ENCODE measurements around the gene WLS. TPM values are rescaled to one million over a fixed set of nuclear protein-coding genes. Genes with fewer than 3 reads are reported as not detected.

WLS gene
- polyA plus RNA-seq, 1 experiment, result 28.4 TPM

DNA sequence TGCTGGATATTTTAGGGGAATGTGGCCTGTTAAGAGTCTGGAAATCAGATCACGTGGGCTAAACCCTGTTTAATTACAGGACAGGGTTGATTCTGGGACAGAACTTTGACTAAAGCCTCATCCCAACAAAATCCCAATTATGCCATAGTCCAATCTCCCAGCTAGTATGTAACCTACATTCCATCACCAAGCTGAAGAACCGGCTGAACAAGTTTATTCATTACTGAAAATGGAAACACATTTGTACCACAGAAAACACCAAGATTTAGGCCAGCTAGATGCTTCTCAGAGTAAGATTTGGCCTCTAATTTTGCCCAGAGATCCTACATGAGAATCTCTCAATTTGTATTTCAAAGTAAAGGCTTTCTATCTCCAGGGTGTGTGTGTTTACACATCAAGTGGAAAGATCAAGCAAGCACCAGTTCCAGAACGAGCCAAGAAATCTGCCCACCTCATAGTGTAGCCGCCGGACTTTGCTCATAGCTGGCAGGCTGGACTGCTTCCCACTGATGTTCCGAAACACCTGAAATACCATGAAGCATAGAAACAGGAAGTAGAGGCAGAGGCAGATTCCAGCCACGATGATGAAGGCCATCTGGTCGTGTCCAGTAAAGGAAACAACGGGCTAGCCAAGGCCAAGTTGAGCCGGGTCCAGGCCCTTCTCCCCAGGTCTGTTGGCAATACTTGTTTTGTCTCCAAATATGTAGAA is 86.8 kb downstream of the WLS start:
- ChIA-PET CTCF (no interaction called here), POLR2A (no interaction called here)
- Histone ChIP-seq H3K27me3 (ENCODE audit: control insufficient read depth, insufficient read depth, low read length) (no peaks in the 10 kb centered on the region), H3K4me3 (ENCODE audit: low read depth, low read length) (no peak overlapping the region), H3K36me3 (ENCODE audit: control insufficient read depth, insufficient read depth, low read length) (peaks cover 3% of the 10 kb centered on the region)
- TF ChIP-seq, protein P1, sequence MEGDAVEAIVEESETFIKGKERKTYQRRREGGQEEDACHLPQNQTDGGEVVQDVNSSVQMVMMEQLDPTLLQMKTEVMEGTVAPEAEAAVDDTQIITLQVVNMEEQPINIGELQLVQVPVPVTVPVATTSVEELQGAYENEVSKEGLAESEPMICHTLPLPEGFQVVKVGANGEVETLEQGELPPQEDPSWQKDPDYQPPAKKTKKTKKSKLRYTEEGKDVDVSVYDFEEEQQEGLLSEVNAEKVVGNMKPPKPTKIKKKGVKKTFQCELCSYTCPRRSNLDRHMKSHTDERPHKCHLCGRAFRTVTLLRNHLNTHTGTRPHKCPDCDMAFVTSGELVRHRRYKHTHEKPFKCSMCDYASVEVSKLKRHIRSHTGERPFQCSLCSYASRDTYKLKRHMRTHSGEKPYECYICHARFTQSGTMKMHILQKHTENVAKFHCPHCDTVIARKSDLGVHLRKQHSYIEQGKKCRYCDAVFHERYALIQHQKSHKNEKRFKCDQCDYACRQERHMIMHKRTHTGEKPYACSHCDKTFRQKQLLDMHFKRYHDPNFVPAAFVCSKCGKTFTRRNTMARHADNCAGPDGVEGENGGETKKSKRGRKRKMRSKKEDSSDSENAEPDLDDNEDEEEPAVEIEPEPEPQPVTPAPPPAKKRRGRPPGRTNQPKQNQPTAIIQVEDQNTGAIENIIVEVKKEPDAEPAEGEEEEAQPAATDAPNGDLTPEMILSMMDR (IDR thresholded peaks at IDR 0.05; ENCODE audit: insufficient read depth, low read depth, low read length), result no peak
- DNase-seq (ENCODE audit: low read depth), result no peak

DNA sequence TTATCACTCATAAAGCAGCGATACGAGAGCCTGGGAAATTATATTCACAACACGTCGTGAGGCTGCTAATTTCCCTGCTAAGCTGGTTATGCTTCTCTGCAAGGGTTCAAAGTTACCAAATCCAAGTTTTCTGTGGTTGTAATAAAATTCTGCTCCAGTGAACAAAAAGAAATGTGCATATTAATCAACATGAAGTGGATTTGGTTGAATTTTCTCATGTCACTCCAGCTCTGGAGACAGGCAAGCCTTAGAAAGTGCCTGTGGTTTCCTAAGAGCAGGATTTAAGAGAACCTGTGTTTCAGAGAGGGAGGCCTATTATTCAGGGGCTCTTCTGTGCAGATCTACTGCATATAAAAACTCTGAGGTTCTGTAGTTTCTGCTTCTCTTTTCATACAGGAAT is 87.5 kb downstream of the WLS start:
- H3K4me3 ChIP-seq (ENCODE audit: low read depth, low read length), result no peak overlapping the region
- no peaks in the 10 kb centered on the region for H3K27me3 ChIP-seq (ENCODE audit: control insufficient read depth, insufficient read depth, low read length)
- peaks cover 3% of the 10 kb centered on the region for H3K36me3 ChIP-seq (ENCODE audit: control insufficient read depth, insufficient read depth, low read length)
- POLR2A ChIA-PET, result no interaction called here
- no peak for DNase-seq (ENCODE audit: low read depth)
- TF ChIP-seq, protein P1 (IDR thresholded peaks at IDR 0.05; ENCODE audit: insufficient read depth, low read depth, low read length), result no peak
- CTCF ChIA-PET, result interaction anchor here (1.3 kb wide), 1 partner anchor 199 kb away, joined by 4 read pairs; no protein-coding TSS in a partner anchor

DNA sequence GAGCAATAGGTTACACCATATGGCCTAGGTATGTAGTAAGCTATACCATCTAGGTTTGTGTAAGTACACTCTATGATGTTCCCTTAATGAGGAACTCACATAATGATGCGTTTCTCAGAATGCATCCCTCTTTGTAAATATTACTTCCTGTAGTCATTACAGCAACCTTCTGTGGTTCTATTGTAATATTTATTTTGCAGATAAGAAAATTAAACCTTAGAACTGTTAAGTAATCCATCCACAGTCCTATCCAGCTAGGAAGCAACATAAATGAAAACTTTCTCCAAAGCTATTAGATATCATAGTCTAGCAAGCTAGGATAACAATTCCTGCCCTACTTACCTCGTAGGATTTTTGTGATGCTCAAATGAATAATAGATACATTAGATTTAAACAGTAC is 88.7 kb downstream of the WLS start:
- DNase-seq (ENCODE audit: low read depth), result no peak
- TF ChIP-seq, protein P1 (IDR thresholded peaks at IDR 0.05; ENCODE audit: insufficient read depth, low read depth, low read length), result no peak
- Histone ChIP-seq H3K4me3 (ENCODE audit: low read depth, low read length) (no peak overlapping the region), H3K27me3 (ENCODE audit: control insufficient read depth, insufficient read depth, low read length) (no peaks in the 10 kb centered on the region), H3K36me3 (ENCODE audit: control insufficient read depth, insufficient read depth, low read length) (peaks cover 2% of the 10 kb centered on the region; the same call in 1 of the 2 replicates)
- POLR2A ChIA-PET, result no interaction called here
- CTCF ChIA-PET, result interaction anchor here (1.3 kb wide), 1 partner anchor 201 kb away, joined by 4 read pairs; no protein-coding TSS in a partner anchor

DNA sequence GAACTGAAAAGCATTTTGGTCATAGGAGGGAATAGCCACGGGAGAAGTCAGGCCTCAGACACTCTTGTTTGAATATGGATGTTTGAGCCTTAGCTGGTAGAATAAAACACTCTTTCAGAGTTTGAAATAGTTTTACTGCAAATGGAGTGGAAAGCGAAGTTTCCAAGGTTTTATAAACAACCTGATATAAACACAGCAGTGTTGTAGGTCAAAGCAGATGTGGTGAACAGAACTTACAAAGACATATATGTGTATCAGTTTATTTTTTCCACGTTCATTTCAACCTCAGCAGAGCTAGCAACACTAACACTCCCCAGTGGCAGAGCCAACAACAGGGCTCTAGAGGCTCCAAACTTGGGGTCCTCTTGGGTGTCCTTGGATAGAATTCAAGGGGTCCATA is 89.9 kb downstream of the WLS start:
- ChIA-PET POLR2A (interaction anchor here (0.6 kb wide), 1 partner anchor 89 kb away, joined by 5 read pairs; no protein-coding TSS in a partner anchor), CTCF (interaction anchor here (0.9 kb wide), 1 partner anchor 9 kb away, joined by 4 read pairs; no protein-coding TSS in a partner anchor)
- TF ChIP-seq, protein P1 (IDR thresholded peaks at IDR 0.05; ENCODE audit: insufficient read depth, low read depth, low read length), result no peak
- Histone ChIP-seq H3K4me3 (ENCODE audit: low read depth, low read length) (no peak overlapping the region), H3K27me3 (ENCODE audit: control insufficient read depth, insufficient read depth, low read length) (no peaks in the 10 kb centered on the region), H3K36me3 (ENCODE audit: control insufficient read depth, insufficient read depth, low read length) (no peaks in the 10 kb centered on the region)
- no peak for DNase-seq (ENCODE audit: low read depth)

DNA sequence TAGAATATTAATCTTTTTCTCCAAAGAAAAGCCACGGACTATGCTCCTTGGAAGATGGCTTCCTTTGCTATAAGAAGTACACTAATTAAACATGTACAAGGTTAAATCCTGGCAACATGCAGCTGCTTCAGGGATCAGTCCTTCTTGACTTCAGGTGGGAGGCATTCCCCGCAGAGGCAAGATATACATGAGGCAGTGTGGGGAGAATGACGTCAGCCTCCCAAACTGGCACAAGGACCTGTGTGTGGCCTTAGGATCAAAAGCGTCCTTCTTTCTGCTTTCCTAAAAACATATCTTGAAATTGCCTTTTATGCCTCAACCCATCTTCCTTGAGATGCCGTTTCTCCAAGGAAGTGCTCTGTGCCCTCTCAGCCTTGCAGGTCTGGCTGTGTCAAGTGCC is 90.3 kb downstream of the WLS start:
- CTCF ChIA-PET, result interaction anchor here (1.3 to 1.6 kb wide), 2 partner anchors 21 to 201 kb away, joined by 3 to 4 read pairs; no protein-coding TSS in a partner anchor
- no peak for DNase-seq (ENCODE audit: low read depth)
- TF ChIP-seq, protein P1 (IDR thresholded peaks at IDR 0.05; ENCODE audit: insufficient read depth, low read depth, low read length), result no peak
- H3K36me3 ChIP-seq (ENCODE audit: control insufficient read depth, insufficient read depth, low read length), result no peaks in the 10 kb centered on the region
- no peak overlapping the region for H3K4me3 ChIP-seq (ENCODE audit: low read depth, low read length)
- POLR2A ChIA-PET, result interaction anchor here (0.6 kb wide), 1 partner anchor 89 kb away, joined by 5 read pairs; no protein-coding TSS in a partner anchor
- no peaks in the 10 kb centered on the region for H3K27me3 ChIP-seq (ENCODE audit: control insufficient read depth, insufficient read depth, low read length)

All from BJ (cell line).